Measurements from ENCODE around the gene NEO1.

The NEO1 gene, protein sequence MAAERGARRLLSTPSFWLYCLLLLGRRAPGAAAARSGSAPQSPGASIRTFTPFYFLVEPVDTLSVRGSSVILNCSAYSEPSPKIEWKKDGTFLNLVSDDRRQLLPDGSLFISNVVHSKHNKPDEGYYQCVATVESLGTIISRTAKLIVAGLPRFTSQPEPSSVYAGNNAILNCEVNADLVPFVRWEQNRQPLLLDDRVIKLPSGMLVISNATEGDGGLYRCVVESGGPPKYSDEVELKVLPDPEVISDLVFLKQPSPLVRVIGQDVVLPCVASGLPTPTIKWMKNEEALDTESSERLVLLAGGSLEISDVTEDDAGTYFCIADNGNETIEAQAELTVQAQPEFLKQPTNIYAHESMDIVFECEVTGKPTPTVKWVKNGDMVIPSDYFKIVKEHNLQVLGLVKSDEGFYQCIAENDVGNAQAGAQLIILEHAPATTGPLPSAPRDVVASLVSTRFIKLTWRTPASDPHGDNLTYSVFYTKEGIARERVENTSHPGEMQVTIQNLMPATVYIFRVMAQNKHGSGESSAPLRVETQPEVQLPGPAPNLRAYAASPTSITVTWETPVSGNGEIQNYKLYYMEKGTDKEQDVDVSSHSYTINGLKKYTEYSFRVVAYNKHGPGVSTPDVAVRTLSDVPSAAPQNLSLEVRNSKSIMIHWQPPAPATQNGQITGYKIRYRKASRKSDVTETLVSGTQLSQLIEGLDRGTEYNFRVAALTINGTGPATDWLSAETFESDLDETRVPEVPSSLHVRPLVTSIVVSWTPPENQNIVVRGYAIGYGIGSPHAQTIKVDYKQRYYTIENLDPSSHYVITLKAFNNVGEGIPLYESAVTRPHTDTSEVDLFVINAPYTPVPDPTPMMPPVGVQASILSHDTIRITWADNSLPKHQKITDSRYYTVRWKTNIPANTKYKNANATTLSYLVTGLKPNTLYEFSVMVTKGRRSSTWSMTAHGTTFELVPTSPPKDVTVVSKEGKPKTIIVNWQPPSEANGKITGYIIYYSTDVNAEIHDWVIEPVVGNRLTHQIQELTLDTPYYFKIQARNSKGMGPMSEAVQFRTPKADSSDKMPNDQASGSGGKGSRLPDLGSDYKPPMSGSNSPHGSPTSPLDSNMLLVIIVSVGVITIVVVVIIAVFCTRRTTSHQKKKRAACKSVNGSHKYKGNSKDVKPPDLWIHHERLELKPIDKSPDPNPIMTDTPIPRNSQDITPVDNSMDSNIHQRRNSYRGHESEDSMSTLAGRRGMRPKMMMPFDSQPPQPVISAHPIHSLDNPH (N-terminal part only)
- long read RNA-seq, partial matches to known transcripts = 1 of 4 reads
- long read RNA-seq, other reads (novel, unspliced or antisense) = 3 of 4 reads

DNA sequence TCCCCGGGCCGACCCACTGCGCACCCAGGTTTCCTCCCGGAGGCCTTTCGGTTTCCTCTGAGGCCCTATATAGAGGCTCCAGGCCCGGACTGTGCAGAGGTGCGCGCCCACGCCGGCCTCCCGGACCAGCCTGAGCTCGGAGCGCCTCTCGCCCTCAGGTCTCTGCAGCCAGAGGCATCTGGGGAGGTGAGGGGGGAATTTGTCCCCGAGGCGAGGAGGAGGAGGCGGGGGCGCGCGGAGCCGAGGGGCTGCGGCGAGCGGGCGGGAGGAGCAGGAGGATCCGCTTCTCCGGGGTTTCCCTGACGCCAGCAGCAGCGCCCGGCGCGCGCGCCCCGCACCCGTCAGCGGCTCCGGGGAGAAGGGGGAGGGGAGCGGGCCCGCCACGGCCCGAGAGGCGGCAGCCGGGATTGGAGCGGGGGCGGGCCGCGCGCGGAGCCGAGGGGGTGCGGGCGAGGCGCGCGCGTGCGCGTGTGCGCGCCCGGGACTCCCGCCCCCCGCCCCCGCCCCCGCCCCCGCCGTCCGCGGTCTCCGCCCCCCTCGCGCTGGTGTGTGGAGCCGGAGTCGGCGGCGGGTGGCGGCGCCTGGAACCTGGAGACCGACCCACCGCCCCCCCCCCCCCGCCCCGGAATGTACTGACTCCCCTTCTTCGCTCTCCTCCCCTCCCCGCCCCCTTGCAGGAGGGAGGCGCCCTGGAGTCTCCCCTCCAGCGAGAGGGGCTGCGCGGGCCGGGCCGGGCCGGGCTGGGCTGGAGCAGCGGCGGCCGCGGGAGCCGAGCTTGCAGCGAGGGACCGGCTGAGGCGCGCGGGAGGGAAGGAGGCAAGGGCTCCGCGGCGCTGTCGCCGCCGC, at the start of gene NEO1:
NEO1 (plus strand) TSS at position 657 of the 846 bp plus-strand sequence. CDS start 213 bp downstream, outside the sequence.
- H3K4me3 ChIP-seq (replicated peaks; ENCODE audit: insufficient read depth, low read length) = peak within 1 kb of the TSS; percentile 62
- H3K27me3 ChIP-seq (ENCODE audit: insufficient read depth, poor library complexity, severe bottlenecking) = peaks cover 63% of the 10 kb centered on the region
- TF ChIP-seq, protein P1, sequence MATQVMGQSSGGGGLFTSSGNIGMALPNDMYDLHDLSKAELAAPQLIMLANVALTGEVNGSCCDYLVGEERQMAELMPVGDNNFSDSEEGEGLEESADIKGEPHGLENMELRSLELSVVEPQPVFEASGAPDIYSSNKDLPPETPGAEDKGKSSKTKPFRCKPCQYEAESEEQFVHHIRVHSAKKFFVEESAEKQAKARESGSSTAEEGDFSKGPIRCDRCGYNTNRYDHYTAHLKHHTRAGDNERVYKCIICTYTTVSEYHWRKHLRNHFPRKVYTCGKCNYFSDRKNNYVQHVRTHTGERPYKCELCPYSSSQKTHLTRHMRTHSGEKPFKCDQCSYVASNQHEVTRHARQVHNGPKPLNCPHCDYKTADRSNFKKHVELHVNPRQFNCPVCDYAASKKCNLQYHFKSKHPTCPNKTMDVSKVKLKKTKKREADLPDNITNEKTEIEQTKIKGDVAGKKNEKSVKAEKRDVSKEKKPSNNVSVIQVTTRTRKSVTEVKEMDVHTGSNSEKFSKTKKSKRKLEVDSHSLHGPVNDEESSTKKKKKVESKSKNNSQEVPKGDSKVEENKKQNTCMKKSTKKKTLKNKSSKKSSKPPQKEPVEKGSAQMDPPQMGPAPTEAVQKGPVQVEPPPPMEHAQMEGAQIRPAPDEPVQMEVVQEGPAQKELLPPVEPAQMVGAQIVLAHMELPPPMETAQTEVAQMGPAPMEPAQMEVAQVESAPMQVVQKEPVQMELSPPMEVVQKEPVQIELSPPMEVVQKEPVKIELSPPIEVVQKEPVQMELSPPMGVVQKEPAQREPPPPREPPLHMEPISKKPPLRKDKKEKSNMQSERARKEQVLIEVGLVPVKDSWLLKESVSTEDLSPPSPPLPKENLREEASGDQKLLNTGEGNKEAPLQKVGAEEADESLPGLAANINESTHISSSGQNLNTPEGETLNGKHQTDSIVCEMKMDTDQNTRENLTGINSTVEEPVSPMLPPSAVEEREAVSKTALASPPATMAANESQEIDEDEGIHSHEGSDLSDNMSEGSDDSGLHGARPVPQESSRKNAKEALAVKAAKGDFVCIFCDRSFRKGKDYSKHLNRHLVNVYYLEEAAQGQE (IDR thresholded peaks at IDR 0.05; ENCODE audit: insufficient replicate concordance, low read depth) = no peak
- no peak for TF ChIP-seq SPI1 (IDR thresholded peaks at IDR 0.05; ENCODE audit: borderline replicate concordance, low read depth)
- no peak for TF ChIP-seq POLR2AphosphoS5 (IDR thresholded peaks at IDR 0.05; ENCODE audit: low read depth)
- no peak for TF ChIP-seq GABPA (IDR thresholded peaks at IDR 0.05; ENCODE audit: low read depth)
- TF ChIP-seq, protein P2, sequence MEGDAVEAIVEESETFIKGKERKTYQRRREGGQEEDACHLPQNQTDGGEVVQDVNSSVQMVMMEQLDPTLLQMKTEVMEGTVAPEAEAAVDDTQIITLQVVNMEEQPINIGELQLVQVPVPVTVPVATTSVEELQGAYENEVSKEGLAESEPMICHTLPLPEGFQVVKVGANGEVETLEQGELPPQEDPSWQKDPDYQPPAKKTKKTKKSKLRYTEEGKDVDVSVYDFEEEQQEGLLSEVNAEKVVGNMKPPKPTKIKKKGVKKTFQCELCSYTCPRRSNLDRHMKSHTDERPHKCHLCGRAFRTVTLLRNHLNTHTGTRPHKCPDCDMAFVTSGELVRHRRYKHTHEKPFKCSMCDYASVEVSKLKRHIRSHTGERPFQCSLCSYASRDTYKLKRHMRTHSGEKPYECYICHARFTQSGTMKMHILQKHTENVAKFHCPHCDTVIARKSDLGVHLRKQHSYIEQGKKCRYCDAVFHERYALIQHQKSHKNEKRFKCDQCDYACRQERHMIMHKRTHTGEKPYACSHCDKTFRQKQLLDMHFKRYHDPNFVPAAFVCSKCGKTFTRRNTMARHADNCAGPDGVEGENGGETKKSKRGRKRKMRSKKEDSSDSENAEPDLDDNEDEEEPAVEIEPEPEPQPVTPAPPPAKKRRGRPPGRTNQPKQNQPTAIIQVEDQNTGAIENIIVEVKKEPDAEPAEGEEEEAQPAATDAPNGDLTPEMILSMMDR (IDR thresholded peaks at IDR 0.05; ENCODE audit: insufficient read depth, low read length) = no peak
- DNase-seq (ENCODE audit: low read depth in 1 of 2, low spot score in 1 of 2) = peak; percentile 10 to 20
- no peak within 1 kb of the TSS for H3K27ac ChIP-seq (replicated peaks)

DNA sequence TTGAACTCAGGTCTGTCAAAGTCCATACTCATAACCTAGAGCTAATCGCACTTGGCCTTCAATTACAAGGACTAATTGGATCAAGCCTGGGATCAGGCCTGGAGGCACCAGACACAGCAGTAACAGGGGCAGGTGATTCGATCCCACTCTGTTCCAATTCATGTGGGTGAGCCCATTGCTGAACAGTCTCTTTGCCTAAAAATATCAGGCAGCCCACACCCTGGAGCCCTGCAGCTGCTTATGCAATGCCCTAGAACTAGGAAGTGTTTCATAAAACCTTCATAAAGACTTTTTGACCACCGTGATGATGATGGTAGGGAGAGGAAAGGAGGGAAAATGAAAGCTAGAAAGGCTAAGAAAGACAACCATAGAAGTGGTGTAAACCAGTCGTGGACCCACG, 47.8 kb upstream of the NEO1 start:
- Histone ChIP-seq H3K4me3 (replicated peaks; ENCODE audit: insufficient read depth, low read length) (no peak overlapping the region), H3K27me3 (ENCODE audit: insufficient read depth, poor library complexity, severe bottlenecking) (no peaks in the 10 kb centered on the region), H3K27ac (replicated peaks) (no peak overlapping the region)
- DNase-seq (ENCODE audit: low read depth in 1 of 2, low spot score in 1 of 2) = no peak
- TF ChIP-seq POLR2AphosphoS5 (IDR thresholded peaks at IDR 0.05; ENCODE audit: low read depth) (no peak), SPI1 (IDR thresholded peaks at IDR 0.05; ENCODE audit: borderline replicate concordance, low read depth) (no peak), GABPA (IDR thresholded peaks at IDR 0.05; ENCODE audit: low read depth) (no peak)
- TF ChIP-seq, protein P1 (IDR thresholded peaks at IDR 0.05; ENCODE audit: insufficient replicate concordance, low read depth) = no peak
- TF ChIP-seq, protein P2 (IDR thresholded peaks at IDR 0.05; ENCODE audit: insufficient read depth, low read length) = no peak

DNA sequence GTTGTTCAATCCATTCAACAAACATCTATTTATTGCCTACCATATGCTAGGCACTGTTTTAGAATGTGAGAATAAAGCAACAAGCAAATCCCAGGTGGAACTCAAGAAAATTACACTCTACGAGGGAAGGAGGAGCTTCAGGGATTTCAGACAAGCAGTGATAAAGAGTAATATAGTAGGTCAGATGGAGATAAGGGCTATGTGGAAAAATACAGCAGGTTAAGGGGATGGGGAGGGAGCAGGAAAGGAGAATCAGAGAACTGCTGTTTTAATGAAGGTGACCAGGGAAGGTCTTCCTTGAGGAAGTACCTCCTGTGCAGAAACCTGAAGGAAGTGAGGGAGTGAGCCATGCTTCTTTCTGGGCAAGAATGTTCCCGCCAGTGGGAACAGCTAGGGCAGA, 47.2 kb upstream of the NEO1 start:
- Histone ChIP-seq H3K27ac (replicated peaks) (no peak overlapping the region), H3K27me3 (ENCODE audit: insufficient read depth, poor library complexity, severe bottlenecking) (peaks cover 2% of the 10 kb centered on the region), H3K4me3 (replicated peaks; ENCODE audit: insufficient read depth, low read length) (no peak overlapping the region)
- no peak for TF ChIP-seq SPI1 (IDR thresholded peaks at IDR 0.05; ENCODE audit: borderline replicate concordance, low read depth)
- TF ChIP-seq, protein P1 (IDR thresholded peaks at IDR 0.05; ENCODE audit: insufficient replicate concordance, low read depth) = no peak
- TF ChIP-seq, protein P2 (IDR thresholded peaks at IDR 0.05; ENCODE audit: insufficient read depth, low read length) = no peak
- no peak for TF ChIP-seq POLR2AphosphoS5 (IDR thresholded peaks at IDR 0.05; ENCODE audit: low read depth)
- TF ChIP-seq GABPA (IDR thresholded peaks at IDR 0.05; ENCODE audit: low read depth) = no peak
- no peak for DNase-seq (ENCODE audit: low read depth in 1 of 2, low spot score in 1 of 2)
